ENCODE results near the gene ORAI3.
A peak's percentile ranks its signal among the peaks of the same experiment; 100 is the strongest.

Gene ORAI3

GRCh38 chr16:30956601-30957455 lies 8.0 kb downstream of the ORAI3 start:
- Histone ChIP-seq H3K4me1 (ENCODE audit: insufficient read depth, insufficient read length) (peaks cover 20% of the 10 kb centered on the region), H3K9ac (ENCODE audit: insufficient read length, low read depth) (peak overlapping the region; percentile 97), H3K9me3 (ENCODE audit: insufficient read depth, low read length) (no peaks in the 10 kb centered on the region), H3K27me3 (ENCODE audit: insufficient read depth, insufficient read length) (no peaks in the 10 kb centered on the region), H3K36me3 (ENCODE audit: insufficient read depth, insufficient read length, low read length) (peaks cover 36% of the 10 kb centered on the region), H3K4me3 (ENCODE audit: insufficient read length, low read depth) (peak overlapping the region; percentile 87)
- TF ChIP-seq SUZ12 (IDR thresholded peaks at IDR 0.05; ENCODE audit: extremely low read depth, insufficient read depth, insufficient read length) = no peak
- no peak for TF ChIP-seq YY1 (IDR thresholded peaks at IDR 0.05; ENCODE audit: insufficient read depth, insufficient read length)
- TF ChIP-seq ZNF274 (IDR thresholded peaks at IDR 0.05; ENCODE audit: low read depth, low read length) = no peak
- no peak for DNase-seq (ENCODE audit: low read depth, low spot score)

GRCh38 chr16:30957456-30958174 lies 8.7 kb downstream of the ORAI3 start, which contains the start of gene SETD1A:
SETD1A (plus strand) TSS chr16:30957754; CDS start chr16:30958732, 978 bp downstream.
- H3K4me3 ChIP-seq (ENCODE audit: insufficient read length, low read depth) = peak within 1 kb of the TSS; percentile 87
- H3K36me3 ChIP-seq (ENCODE audit: insufficient read depth, insufficient read length, low read length) = peaks cover 44% of the 10 kb centered on the region
- no peaks in the 10 kb centered on the region for H3K9me3 ChIP-seq (ENCODE audit: insufficient read depth, low read length)
- TF ChIP-seq YY1 (IDR thresholded peaks at IDR 0.05; ENCODE audit: insufficient read depth, insufficient read length) (no peak), ZNF274 (IDR thresholded peaks at IDR 0.05; ENCODE audit: low read depth, low read length) (no peak), SUZ12 (IDR thresholded peaks at IDR 0.05; ENCODE audit: extremely low read depth, insufficient read depth, insufficient read length) (no peak)
- H3K27me3 ChIP-seq (ENCODE audit: insufficient read depth, insufficient read length) = no peaks in the 10 kb centered on the region
- peaks cover 22% of the 10 kb centered on the region for H3K4me1 ChIP-seq (ENCODE audit: insufficient read depth, insufficient read length)
- H3K9ac ChIP-seq (ENCODE audit: insufficient read length, low read depth) = peak within 1 kb of the TSS; percentile 97
- peak; percentile 92 for DNase-seq (ENCODE audit: low read depth, low spot score)

GRCh38 chr16:30958175-30959079 lies 9.6 kb downstream of the ORAI3 start:
- Histone ChIP-seq H3K9ac (ENCODE audit: insufficient read length, low read depth) (peak overlapping the region; percentile 97), H3K4me1 (ENCODE audit: insufficient read depth, insufficient read length) (peaks cover 17% of the 10 kb centered on the region), H3K27me3 (ENCODE audit: insufficient read depth, insufficient read length) (no peaks in the 10 kb centered on the region), H3K9me3 (ENCODE audit: insufficient read depth, low read length) (no peaks in the 10 kb centered on the region), H3K36me3 (ENCODE audit: insufficient read depth, insufficient read length, low read length) (peaks cover 49% of the 10 kb centered on the region), H3K4me3 (ENCODE audit: insufficient read length, low read depth) (peak overlapping the region; percentile 87)
- DNase-seq (ENCODE audit: low read depth, low spot score) = no peak
- TF ChIP-seq SUZ12 (IDR thresholded peaks at IDR 0.05; ENCODE audit: extremely low read depth, insufficient read depth, insufficient read length) = no peak
- no peak for TF ChIP-seq ZNF274 (IDR thresholded peaks at IDR 0.05; ENCODE audit: low read depth, low read length)
- no peak for TF ChIP-seq YY1 (IDR thresholded peaks at IDR 0.05; ENCODE audit: insufficient read depth, insufficient read length)

- no peak for DNase-seq (ENCODE audit: low read depth, low spot score)
- Histone ChIP-seq H3K4me3 (ENCODE audit: insufficient read length, low read depth) (no peak overlapping the region), H3K9me3 (ENCODE audit: insufficient read depth, low read length) (no peaks in the 10 kb centered on the region), H3K9ac (ENCODE audit: insufficient read length, low read depth) (no peak overlapping the region), H3K36me3 (ENCODE audit: insufficient read depth, insufficient read length, low read length) (peaks cover 77% of the 10 kb centered on the region), H3K27me3 (ENCODE audit: insufficient read depth, insufficient read length) (no peaks in the 10 kb centered on the region), H3K4me1 (ENCODE audit: insufficient read depth, insufficient read length) (peaks cover 16% of the 10 kb centered on the region)
- TF ChIP-seq YY1 (IDR thresholded peaks at IDR 0.05; ENCODE audit: insufficient read depth, insufficient read length) (no peak), SUZ12 (IDR thresholded peaks at IDR 0.05; ENCODE audit: extremely low read depth, insufficient read depth, insufficient read length) (no peak), ZNF274 (IDR thresholded peaks at IDR 0.05; ENCODE audit: low read depth, low read length) (no peak)
Measured at GRCh38 chr16:30961384-30961783, 12.5 kb downstream of the ORAI3 start.

GRCh38 chr16:30963925-30964511 lies 15.2 kb downstream of the ORAI3 start:
- H3K36me3 ChIP-seq (ENCODE audit: insufficient read depth, insufficient read length, low read length) = peaks cover 95% of the 10 kb centered on the region
- no peak for DNase-seq (ENCODE audit: low read depth, low spot score)
- TF ChIP-seq ZNF274 (IDR thresholded peaks at IDR 0.05; ENCODE audit: low read depth, low read length) (no peak), YY1 (IDR thresholded peaks at IDR 0.05; ENCODE audit: insufficient read depth, insufficient read length) (no peak), SUZ12 (IDR thresholded peaks at IDR 0.05; ENCODE audit: extremely low read depth, insufficient read depth, insufficient read length) (no peak)

GRCh38 chr16:30964574-30965226 lies 15.8 kb downstream of the ORAI3 start:
- no peak overlapping the region for H3K9ac ChIP-seq (ENCODE audit: insufficient read length, low read depth)
- H3K4me1 ChIP-seq (ENCODE audit: insufficient read depth, insufficient read length) = peaks cover 6% of the 10 kb centered on the region
- H3K9me3 ChIP-seq (ENCODE audit: insufficient read depth, low read length) = no peaks in the 10 kb centered on the region
- H3K36me3 ChIP-seq (ENCODE audit: insufficient read depth, insufficient read length, low read length) = peaks cover 95% of the 10 kb centered on the region
- no peak overlapping the region for H3K4me3 ChIP-seq (ENCODE audit: insufficient read length, low read depth)
- TF ChIP-seq YY1 (IDR thresholded peaks at IDR 0.05; ENCODE audit: insufficient read depth, insufficient read length) (no peak), ZNF274 (IDR thresholded peaks at IDR 0.05; ENCODE audit: low read depth, low read length) (no peak), SUZ12 (IDR thresholded peaks at IDR 0.05; ENCODE audit: extremely low read depth, insufficient read depth, insufficient read length) (no peak)
- DNase-seq (ENCODE audit: low read depth, low spot score) = no peak
- H3K27me3 ChIP-seq (ENCODE audit: insufficient read depth, insufficient read length) = no peaks in the 10 kb centered on the region

More at GRCh38 chr16:30963925-30964511, 15.2 kb downstream of the ORAI3 start:
- peaks cover 6% of the 10 kb centered on the region for H3K4me1 ChIP-seq (ENCODE audit: insufficient read depth, insufficient read length)
- H3K4me3 ChIP-seq (ENCODE audit: insufficient read length, low read depth) = no peak overlapping the region
- no peaks in the 10 kb centered on the region for H3K9me3 ChIP-seq (ENCODE audit: insufficient read depth, low read length)
- no peak overlapping the region for H3K9ac ChIP-seq (ENCODE audit: insufficient read length, low read depth)
- H3K27me3 ChIP-seq (ENCODE audit: insufficient read depth, insufficient read length) = no peaks in the 10 kb centered on the region
